Activated CD4-positive, CD25-positive, alpha-beta regulatory T cell treated with anti-CD3 and anti-CD28 coated beads, Interleukin-2, amount 50 U/mL, for 24 hours (primary cell): ENCODE data around the gene DYNC2H1.

ENCODE experiments used
- ATAC-seq, 2 donors: fragments of 150-1000 bp; cut with Tn5 transposase; one replicate each; pipeline ENCODE4 v1.10.0; 2021; ENCODE audit warnings: mild to moderate bottlenecking in 1 of 2, moderate library complexity in 1 of 2

Gene DYNC2H1

GRCh38 chr11:103147627-103148026 is 38.4 kb downstream of the DYNC2H1 start:
- ATAC-seq = no peak

GRCh38 chr11:103157542-103157941 is 48.3 kb downstream of the DYNC2H1 start:
- ATAC-seq = no peak

- ATAC-seq = no peak
Observed at GRCh38 chr11:103164093-103164796, 55.0 kb downstream of the DYNC2H1 start.

- no peak for ATAC-seq
Observed at GRCh38 chr11:103167166-103167565, 57.9 kb downstream of the DYNC2H1 start.

- ATAC-seq = no peak
Observed at GRCh38 chr11:103170865-103171264, 61.6 kb downstream of the DYNC2H1 start.

- ATAC-seq = no peak
Observed at GRCh38 chr11:103175461-103176129, 66.4 kb downstream of the DYNC2H1 start.

GRCh38 chr11:103183981-103184611 is 74.9 kb downstream of the DYNC2H1 start:
- no peak for ATAC-seq

- no peak for ATAC-seq
Observed at GRCh38 chr11:103202048-103202651, 92.9 kb downstream of the DYNC2H1 start.

- ATAC-seq = no peak
Observed at GRCh38 chr11:103210543-103210942, 101.3 kb downstream of the DYNC2H1 start.

GRCh38 chr11:103215812-103216211 is 106.6 kb downstream of the DYNC2H1 start:
- no peak for ATAC-seq

GRCh38 chr11:103220133-103220532 is 110.9 kb downstream of the DYNC2H1 start:
- no peak for ATAC-seq

- ATAC-seq = no peak
Observed at GRCh38 chr11:103222806-103223205, 113.6 kb downstream of the DYNC2H1 start.

GRCh38 chr11:103228807-103229206 is 119.6 kb downstream of the DYNC2H1 start:
- no peak for ATAC-seq

- no peak for ATAC-seq
Observed at GRCh38 chr11:103234974-103235373, 125.7 kb downstream of the DYNC2H1 start.

- ATAC-seq = no peak
Observed at GRCh38 chr11:103241574-103241973, 132.3 kb downstream of the DYNC2H1 start.

- no peak for ATAC-seq
Observed at GRCh38 chr11:103254123-103254522, 144.9 kb downstream of the DYNC2H1 start.

GRCh38 chr11:103257360-103257759 is 148.1 kb downstream of the DYNC2H1 start:
- no peak for ATAC-seq

- no peak for ATAC-seq
Observed at GRCh38 chr11:103266167-103266831, 157.1 kb downstream of the DYNC2H1 start.

- no peak for ATAC-seq
Observed at GRCh38 chr11:103272876-103273275, 163.7 kb downstream of the DYNC2H1 start.

GRCh38 chr11:103274025-103274424 is 164.8 kb downstream of the DYNC2H1 start:
- no peak for ATAC-seq

- ATAC-seq = no peak
Observed at GRCh38 chr11:103279821-103280220, 170.6 kb downstream of the DYNC2H1 start.

- ATAC-seq = no peak
Observed at GRCh38 chr11:103281301-103281700, 172.1 kb downstream of the DYNC2H1 start.

- no peak for ATAC-seq
Observed at GRCh38 chr11:103284260-103284659, 175.0 kb downstream of the DYNC2H1 start.
